GM13977 (cell line): ENCODE measurements around the gene CBR3.

Experiments
- DNase-seq: peaks from one replicate; pipeline ENCODE4 v3.0.0; 2012; ENCODE audit warnings: low spot score
- in situ Hi-C: fragments of 300-500 bp; cut with MboI; formaldehyde crosslinking; loops from one replicate; pipeline ENCODE4 v1.12.0; 2022; ENCODE audit warnings: low sequenced_read_pairs, low pct_unique_long_range_greater_than_20kb, mixed read lengths, inconsistent platforms; ENCODE audit not compliant: unreplicated experiment
- TF ChIP-seq, protein P1 (sequence below): IDR thresholded peaks from 2 replicates; pipeline ENCODE4 v1.5.1; 2012; ENCODE audit warnings: mild to moderate bottlenecking, control low read depth; ENCODE audit not compliant: insufficient read depth; ENCODE audit errors: extremely low read depth, missing control alignments

CBR3 gene

GRCh38 chr21:36179145-36179544 lies 44.3 kb downstream of the CBR3 start:
- in situ Hi-C loops = no loop called here
- DNase-seq = no peak
- TF ChIP-seq, protein P1, sequence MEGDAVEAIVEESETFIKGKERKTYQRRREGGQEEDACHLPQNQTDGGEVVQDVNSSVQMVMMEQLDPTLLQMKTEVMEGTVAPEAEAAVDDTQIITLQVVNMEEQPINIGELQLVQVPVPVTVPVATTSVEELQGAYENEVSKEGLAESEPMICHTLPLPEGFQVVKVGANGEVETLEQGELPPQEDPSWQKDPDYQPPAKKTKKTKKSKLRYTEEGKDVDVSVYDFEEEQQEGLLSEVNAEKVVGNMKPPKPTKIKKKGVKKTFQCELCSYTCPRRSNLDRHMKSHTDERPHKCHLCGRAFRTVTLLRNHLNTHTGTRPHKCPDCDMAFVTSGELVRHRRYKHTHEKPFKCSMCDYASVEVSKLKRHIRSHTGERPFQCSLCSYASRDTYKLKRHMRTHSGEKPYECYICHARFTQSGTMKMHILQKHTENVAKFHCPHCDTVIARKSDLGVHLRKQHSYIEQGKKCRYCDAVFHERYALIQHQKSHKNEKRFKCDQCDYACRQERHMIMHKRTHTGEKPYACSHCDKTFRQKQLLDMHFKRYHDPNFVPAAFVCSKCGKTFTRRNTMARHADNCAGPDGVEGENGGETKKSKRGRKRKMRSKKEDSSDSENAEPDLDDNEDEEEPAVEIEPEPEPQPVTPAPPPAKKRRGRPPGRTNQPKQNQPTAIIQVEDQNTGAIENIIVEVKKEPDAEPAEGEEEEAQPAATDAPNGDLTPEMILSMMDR = no peak

DNA sequence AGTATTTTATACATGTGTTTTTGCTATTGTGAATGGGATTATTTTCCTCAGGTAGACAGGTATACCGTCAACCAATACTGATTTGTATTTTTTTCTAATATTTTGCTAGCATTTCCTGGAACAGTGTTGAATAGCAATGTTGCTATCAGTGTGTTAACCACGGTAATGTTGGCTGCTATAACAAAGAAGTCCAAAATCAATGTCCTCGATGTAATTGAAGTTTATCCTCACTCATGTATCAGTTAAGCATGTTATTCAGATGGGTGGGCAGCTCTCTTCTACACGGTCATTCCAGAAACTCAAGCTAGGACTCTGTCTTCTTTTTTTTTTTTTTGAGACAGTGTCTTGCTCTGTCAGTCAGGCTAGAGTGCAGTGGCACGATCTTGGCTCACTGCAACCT lies 46.1 kb downstream of the CBR3 start:
- in situ Hi-C loops = no loop called here
- TF ChIP-seq, protein P1 = no peak
- no peak for DNase-seq

DNA sequence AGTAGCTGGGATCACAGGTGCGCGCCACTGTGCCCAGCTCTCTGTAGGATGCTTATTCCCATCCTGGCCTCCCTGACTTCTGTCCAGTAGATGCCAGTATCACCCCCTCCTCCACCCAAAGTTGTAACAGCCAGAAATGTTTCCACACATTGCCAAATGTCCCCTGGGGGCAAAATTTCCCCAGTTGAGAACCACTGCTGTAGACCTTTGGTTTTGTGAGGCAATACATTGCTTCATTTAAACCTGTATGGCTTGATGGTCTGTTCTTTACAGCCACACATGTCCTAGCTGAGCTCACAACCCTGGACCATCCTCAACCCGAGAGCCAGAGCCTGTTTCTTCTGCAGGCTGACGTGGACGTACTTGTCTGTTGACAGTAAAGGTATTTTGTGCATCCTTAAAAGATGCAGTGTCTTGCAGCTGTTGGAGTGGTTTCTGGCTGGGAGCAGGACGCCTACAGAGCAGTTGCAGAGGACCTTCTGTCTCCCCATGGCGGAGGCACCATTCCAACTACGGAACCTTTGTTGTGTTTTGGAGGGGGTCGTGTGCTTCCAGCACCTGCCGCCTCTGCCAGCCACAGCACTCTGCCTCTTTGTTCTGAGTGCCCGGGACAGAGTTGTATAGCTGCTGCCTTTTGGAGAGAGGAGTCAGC lies 48.4 kb downstream of the CBR3 start:
- no peak for DNase-seq
- in situ Hi-C loops = no loop called here
- TF ChIP-seq, protein P1 = no peak

GRCh38 chr21:36184545-36184944 lies 49.7 kb downstream of the CBR3 start:
- TF ChIP-seq, protein P1 = no peak
- no peak for DNase-seq
- in situ Hi-C loops = no loop called here

GRCh38 chr21:36185523-36185922 lies 50.6 kb downstream of the CBR3 start:
- TF ChIP-seq, protein P1 = no peak
- no peak for DNase-seq
- in situ Hi-C loops = no loop called here

GRCh38 chr21:36186081-36186480 lies 51.2 kb downstream of the CBR3 start:
- TF ChIP-seq, protein P1 = no peak
- no peak for DNase-seq
- in situ Hi-C loops = no loop called here
